ENCODE data around the gene HAND1. TPM values are rescaled to one million over a fixed set of nuclear protein-coding genes. Genes with fewer than 3 reads are reported as not detected.

Gene HAND1
- total and polyA plus RNA-seq, 9 of the 15 experiments (the other 6 are each of a cell fraction or from before 2014, with no cell fraction given) = not detected

DNA sequence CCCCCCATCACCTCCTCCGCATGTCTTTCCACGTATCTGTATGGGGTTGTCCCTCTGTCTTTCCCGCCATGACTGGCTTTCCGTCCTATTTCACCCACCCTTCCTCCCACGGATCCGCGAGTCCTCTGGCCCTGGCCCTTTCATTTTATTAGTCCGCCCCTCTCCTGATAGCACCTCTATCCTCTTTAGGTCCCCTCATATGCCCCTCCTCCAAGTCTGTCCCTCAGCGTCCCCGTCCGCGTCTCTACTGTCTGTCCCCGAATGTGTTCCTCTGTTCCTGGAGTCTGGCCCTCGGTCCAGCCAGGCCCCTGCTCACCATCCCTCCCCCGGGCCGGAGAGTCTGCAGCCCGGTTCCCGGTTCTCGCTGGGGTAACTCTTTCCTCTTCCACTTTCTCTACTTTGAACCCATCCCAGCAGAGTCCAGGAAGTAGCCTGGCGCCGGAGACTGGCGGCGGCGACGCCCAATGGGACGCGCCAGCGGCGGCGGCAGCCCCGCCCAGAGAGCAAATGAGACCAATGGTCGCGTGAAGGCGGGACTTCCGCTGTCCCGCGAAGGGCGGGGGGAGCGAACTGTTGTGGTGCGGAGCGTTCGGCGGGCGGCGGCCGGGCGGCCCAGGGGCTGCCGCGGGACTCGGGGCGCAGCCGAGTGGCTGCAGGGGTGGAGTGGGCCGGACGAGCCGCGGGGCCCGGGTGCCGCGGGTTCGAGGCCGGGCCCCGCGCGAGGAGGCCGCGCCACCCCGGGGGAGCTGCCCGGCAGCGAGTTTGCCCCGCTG lies 32.4 kb downstream of the HAND1 start, which contains the start of gene SAP30L (continued):
- TF ChIP-seq, protein P1, sequence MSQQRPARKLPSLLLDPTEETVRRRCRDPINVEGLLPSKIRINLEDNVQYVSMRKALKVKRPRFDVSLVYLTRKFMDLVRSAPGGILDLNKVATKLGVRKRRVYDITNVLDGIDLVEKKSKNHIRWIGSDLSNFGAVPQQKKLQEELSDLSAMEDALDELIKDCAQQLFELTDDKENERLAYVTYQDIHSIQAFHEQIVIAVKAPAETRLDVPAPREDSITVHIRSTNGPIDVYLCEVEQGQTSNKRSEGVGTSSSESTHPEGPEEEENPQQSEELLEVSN (IDR thresholded peaks at IDR 0.05; ENCODE audit: borderline replicate concordance in 1 of 2, extremely low read depth in 1 of 2, insufficient read depth in 1 of 2, insufficient read length in 1 of 2, low read depth in 1 of 2, low read length in 1 of 2, poor library complexity in 1 of 2, severe bottlenecking in 1 of 2) = peak in 1 of 2 experiments; percentile 49
- TF ChIP-seq ARHGAP35 (IDR thresholded peaks at IDR 0.05; ENCODE audit: partially characterized antibody) (no peak), SMAD2 (IDR thresholded peaks at IDR 0.05; ENCODE audit: low read depth, low read length) (no peak), ZNF165 (CRISPR knock-in tag; IDR thresholded peaks at IDR 0.05; ENCODE audit: borderline replicate concordance) (no peak), GABPA (tag; conservative IDR thresholded peaks at IDR 0.05; ENCODE audit: low read depth) (peak; percentile 95), HSF4 (CRISPR knock-in tag; IDR thresholded peaks at IDR 0.05; ENCODE audit: borderline replicate concordance) (no peak), PHB (CRISPR knock-in tag; IDR thresholded peaks at IDR 0.05) (no peak), ZNF253 (CRISPR knock-in tag; conservative IDR thresholded peaks at IDR 0.05) (no peak), TEAD2 (tag; IDR thresholded peaks at IDR 0.05) (no peak), BRD4 (IDR thresholded peaks at IDR 0.05) (no peak), ZFP1 (CRISPR knock-in tag; IDR thresholded peaks at IDR 0.05) (no peak), STAT5B (CRISPR knock-in tag; IDR thresholded peaks at IDR 0.05) (no peak), MTA3 (IDR thresholded peaks at IDR 0.05; ENCODE audit: borderline replicate concordance) (peak; percentile 62; the same call in 1 of the 2 replicates), HDGF (IDR thresholded peaks at IDR 0.05) (no peak), SOX6 (IDR thresholded peaks at IDR 0.05) (no peak), ZNF707 (CRISPR knock-in tag; conservative IDR thresholded peaks at IDR 0.05) (no peak)
- TF ChIP-seq, protein P2, sequence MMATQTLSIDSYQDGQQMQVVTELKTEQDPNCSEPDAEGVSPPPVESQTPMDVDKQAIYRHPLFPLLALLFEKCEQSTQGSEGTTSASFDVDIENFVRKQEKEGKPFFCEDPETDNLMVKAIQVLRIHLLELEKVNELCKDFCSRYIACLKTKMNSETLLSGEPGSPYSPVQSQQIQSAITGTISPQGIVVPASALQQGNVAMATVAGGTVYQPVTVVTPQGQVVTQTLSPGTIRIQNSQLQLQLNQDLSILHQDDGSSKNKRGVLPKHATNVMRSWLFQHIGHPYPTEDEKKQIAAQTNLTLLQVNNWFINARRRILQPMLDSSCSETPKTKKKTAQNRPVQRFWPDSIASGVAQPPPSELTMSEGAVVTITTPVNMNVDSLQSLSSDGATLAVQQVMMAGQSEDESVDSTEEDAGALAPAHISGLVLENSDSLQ (IDR thresholded peaks at IDR 0.05) = peak; percentile 100
- TF ChIP-seq, protein P3, sequence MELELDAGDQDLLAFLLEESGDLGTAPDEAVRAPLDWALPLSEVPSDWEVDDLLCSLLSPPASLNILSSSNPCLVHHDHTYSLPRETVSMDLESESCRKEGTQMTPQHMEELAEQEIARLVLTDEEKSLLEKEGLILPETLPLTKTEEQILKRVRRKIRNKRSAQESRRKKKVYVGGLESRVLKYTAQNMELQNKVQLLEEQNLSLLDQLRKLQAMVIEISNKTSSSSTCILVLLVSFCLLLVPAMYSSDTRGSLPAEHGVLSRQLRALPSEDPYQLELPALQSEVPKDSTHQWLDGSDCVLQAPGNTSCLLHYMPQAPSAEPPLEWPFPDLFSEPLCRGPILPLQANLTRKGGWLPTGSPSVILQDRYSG (tag; conservative IDR thresholded peaks at IDR 0.05; ENCODE audit: low read depth) = no peak
- TF ChIP-seq, protein P4, sequence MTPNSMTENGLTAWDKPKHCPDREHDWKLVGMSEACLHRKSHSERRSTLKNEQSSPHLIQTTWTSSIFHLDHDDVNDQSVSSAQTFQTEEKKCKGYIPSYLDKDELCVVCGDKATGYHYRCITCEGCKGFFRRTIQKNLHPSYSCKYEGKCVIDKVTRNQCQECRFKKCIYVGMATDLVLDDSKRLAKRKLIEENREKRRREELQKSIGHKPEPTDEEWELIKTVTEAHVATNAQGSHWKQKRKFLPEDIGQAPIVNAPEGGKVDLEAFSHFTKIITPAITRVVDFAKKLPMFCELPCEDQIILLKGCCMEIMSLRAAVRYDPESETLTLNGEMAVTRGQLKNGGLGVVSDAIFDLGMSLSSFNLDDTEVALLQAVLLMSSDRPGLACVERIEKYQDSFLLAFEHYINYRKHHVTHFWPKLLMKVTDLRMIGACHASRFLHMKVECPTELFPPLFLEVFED (CRISPR knock-in tag; conservative IDR thresholded peaks at IDR 0.05) = peak; percentile 50; the same call in 1 of the 2 replicates
- TF ChIP-seq, protein P5, sequence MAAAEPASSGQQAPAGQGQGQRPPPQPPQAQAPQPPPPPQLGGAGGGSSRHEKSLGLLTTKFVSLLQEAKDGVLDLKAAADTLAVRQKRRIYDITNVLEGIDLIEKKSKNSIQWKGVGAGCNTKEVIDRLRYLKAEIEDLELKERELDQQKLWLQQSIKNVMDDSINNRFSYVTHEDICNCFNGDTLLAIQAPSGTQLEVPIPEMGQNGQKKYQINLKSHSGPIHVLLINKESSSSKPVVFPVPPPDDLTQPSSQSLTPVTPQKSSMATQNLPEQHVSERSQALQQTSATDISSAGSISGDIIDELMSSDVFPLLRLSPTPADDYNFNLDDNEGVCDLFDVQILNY (CRISPR knock-in tag; IDR thresholded peaks at IDR 0.05) = no peak
- TF ChIP-seq, protein P6, sequence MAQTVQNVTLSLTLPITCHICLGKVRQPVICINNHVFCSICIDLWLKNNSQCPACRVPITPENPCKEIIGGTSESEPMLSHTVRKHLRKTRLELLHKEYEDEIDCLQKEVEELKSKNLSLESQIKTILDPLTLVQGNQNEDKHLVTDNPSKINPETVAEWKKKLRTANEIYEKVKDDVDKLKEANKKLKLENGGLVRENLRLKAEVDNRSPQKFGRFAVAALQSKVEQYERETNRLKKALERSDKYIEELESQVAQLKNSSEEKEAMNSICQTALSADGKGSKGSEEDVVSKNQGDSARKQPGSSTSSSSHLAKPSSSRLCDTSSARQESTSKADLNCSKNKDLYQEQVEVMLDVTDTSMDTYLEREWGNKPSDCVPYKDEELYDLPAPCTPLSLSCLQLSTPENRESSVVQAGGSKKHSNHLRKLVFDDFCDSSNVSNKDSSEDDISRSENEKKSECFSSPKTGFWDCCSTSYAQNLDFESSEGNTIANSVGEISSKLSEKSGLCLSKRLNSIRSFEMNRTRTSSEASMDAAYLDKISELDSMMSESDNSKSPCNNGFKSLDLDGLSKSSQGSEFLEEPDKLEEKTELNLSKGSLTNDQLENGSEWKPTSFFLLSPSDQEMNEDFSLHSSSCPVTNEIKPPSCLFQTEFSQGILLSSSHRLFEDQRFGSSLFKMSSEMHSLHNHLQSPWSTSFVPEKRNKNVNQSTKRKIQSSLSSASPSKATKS (CRISPR knock-in tag; IDR thresholded peaks at IDR 0.05) = no peak
